HG02588 (cell line): ENCODE data around the gene RAPGEF4.

Experiments used
- ATAC-seq: cut with Tn5 transposase; IDR thresholded peaks from one replicate; pipeline ENCODE4 v1.9.1; 2021; ENCODE audit warnings: mild to moderate bottlenecking, moderate library complexity; ENCODE audit not compliant: unreplicated experiment

RAPGEF4 gene

DNA sequence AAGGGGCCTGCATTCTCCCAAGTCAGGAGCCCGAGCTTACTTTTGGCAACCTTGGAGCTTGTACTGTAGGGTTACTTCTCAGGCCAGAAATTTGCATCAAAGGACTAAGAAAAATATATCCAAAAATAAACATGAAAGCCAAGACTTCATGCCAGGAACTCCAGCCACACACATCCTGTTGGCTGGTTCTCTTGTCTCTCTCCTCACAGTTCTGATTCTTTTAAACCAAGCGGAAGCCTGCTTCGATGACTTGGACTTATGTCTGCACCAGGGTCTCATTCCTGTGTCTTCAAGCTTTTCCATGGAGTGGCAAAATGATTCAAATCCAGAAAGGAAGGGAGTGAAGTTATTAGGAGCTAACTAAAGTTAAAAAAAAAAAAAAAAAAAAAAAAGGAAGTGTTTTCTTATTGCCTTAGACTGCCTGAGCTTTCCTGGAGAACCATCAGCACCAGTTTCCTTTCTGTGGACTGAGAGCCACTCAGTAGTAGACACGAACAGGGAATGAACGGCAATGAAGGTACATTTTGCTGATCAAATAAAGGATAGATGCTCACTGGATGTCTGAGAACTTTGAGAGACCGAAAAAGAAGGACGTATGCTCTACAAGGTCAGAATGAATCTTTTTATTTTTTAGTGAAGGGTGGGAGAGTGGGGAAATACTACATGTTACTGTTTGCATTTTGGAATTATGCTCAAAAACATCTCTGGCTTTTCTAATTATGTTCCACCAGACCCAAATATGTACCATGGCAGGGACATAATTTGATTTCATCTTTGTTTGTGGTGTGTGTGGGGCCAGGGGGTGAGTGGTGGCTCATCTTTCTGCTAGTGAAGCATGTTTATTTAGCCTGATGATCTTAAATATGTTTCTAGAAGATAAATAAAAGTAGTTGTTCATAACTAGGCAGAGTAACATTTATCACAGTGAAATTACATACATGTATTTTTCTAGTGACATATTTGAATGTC, 86.0 kb downstream of the RAPGEF4 start:
- no peak for ATAC-seq

DNA sequence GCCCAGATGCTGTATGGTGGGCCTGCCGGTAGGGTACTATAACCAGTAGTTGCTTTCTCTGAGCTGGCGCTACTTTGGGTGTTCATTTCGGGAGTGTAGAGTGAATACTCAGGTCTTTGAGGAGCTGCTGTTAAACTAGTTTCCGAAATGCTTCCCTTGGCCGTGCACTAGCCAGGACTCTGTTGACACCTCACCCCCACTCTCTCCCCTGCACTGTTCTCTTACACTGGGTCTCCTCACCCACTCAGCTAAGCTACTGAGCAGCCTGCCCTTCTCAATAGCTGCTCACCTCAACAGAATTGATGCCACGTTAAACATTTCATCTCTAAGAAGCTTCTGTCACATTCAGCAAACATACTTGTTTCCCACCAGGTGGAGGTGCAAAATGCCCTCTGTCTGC, 86.9 kb downstream of the RAPGEF4 start:
- no peak for ATAC-seq

DNA sequence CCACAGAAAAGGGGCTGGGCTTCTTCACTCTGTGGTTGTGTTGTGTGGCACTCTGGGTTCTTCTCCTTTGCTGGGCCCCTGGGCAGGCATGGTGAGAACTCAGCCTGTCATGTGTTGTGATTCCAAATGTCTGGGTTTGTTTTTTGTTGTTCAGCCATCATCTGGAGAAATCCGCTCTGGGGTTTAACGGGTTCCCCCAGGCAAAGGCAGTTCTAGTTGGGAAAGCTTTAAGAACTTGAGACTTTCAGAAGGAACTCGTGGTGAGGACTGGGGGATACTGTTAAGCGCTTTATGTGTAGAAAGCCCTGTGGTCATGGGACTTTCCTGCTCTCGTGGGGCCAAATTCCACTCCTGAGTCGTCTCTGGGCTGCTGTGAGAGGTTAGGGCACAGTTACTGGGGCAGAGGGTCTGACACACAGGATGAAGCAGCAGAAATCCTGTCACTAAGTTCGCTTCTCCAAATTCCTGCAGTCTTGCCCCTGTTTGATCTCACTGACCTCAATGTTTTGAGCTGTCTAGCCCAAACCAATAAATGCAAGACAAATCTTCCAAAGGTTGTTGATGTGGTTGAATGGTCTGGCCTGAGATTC, 87.7 kb downstream of the RAPGEF4 start:
- no peak for ATAC-seq

DNA sequence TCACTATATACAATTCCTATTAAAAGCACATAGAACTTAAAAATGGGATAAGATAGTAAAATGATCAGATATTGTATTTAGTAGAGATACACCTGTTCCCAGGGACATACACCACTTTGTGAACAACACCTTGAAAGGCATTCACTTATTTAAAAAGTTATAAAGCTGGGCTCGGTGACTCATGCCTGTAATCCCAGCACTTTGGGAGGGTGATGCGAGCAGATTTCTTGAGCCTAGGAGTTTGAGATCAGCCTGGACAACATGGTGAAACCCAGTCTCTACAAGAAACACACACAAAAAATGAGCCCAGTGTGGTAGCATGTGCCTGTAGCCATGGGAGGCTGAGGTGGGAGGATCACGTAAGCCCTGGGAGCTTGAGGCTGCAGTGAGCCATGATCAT, 90.9 kb downstream of the RAPGEF4 start:
- no peak for ATAC-seq

DNA sequence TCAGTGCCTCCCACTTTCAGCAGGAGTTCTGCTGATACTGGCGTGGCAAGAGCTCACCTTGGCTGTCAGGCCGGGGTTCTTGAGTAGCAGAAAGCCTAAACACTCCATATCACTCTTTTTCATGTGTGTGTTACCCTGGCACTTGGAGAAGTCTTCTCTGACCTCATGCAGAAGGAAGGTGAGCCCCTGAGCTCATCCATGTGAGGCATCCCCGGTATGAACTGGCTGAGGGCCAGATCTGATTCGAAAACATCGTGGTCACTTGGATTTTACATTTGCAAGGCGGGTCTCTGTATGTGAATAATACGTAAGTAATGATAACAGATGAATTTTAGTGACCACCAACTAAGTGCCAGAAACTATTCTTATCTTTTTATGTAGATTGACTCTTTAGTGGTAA, 93.6 kb downstream of the RAPGEF4 start:
- ATAC-seq: no peak

DNA sequence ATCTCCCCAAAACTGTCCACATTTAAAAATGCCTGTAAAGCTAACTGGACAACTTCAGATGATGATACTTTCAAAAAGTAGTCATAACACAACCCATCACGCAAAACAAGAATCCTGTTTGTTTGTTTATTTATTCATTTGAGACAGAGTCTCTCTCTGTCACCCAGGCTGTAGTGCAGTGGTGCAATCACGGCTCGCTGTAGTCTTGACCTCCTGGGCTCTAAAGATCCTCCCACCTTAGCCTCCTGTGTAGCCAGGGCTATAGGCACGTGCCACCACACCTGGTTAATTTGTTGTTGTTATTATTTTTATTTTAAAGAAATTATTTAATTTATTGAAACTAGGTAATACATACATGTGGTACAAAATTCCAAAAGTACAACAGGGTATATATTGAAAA, 94.8 kb downstream of the RAPGEF4 start:
- no peak for ATAC-seq

DNA sequence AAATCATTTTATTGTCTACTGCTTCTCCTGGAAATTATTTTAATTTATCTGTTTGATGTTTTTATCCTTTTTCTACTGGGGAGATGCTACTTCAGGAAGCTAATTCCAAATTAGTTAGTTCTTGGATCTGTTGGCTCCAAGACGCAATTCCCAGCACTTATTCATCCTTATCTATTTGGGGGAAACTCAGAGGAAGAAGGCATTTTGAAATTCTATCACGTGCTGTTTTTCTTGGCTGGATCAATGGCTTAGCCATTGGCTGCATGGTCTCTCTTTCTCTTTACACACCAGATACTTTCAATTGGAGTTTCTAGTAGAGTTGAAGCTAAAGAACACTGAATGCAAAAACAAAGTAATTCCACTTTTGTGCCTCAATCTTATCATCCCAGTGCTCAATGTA, 98.3 kb downstream of the RAPGEF4 start:
- ATAC-seq: no peak

- ATAC-seq: no peak
Observed at GRCh38 chr2:172834881-172835280, 99.2 kb downstream of the RAPGEF4 start.

DNA sequence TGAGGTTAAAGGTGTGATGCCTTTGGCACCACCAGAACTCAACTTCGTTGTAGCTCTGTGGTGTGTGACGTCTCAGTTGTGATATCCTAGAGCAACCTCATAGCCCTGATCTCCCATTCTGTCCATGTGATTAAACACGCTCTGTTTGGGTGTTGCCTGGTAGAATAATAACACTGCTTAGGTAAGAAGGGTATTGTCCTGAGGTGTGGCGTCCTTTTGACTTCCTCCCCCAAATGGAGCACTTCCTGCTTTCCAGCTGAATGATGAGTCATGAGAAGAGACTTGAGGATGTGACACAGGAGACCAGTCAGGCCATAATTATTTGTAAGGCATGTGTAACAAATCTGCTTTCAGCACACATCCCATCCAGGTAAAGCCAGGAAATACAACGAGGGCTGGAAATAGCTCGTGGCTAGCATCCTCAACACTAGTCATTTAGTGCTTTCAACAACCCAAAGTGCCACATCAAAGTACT, 100.7 kb downstream of the RAPGEF4 start:
- ATAC-seq: no peak

- ATAC-seq: no peak
Observed at GRCh38 chr2:172836827-172837226, 101.2 kb downstream of the RAPGEF4 start.

GRCh38 chr2:172839446-172839845, 103.8 kb downstream of the RAPGEF4 start:
- no peak for ATAC-seq

DNA sequence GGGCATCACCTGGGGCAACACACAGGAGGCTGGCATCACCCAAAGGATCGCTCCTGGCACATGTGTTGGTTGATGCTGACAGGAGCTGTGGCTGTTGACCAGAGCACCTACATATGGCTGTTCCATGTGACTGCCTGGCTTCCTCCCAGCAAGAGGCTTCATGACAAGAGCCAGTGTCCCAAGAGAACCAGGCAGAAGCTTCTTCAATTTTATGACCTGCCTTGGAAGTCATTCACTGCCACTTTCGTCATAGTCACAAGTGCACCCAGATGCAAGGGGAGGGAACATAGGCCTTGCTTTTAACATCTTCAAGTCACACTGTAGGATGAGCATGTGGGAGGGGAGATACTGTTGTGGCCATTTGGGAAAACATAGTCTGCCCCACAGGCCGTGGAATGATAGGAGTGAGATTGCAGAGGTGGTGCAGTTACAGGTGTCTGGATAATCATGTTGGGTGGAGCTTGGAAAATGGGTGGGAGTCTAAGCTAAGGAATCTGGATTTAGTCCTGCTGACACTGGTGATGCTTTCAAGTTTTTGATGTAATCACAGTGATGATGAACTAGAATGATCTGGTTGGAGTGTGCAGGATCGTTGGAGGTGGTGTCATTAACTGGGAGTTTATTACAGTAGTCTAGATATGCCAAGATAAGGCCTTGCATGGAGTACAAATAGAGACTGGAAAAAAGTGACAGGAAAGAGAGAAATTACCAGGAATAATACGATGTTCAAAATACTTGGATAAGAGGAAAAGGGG, 107.0 kb downstream of the RAPGEF4 start:
- ATAC-seq: no peak

DNA sequence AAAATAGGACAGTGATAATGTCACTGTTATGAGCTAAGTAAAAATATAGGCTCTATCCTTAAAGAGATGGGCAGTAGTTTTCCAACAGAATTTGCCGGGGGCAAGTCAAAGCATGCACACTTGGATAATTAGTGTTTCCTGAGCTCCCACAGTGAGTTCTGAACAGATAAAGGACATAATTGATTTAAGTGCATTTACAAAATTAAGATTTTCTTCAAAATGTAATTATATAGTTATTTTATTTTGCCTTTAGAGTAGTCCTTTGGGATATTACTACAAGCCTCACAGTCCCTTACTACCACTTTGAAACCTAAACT, 107.6 kb downstream of the RAPGEF4 start:
- ATAC-seq: no peak

DNA sequence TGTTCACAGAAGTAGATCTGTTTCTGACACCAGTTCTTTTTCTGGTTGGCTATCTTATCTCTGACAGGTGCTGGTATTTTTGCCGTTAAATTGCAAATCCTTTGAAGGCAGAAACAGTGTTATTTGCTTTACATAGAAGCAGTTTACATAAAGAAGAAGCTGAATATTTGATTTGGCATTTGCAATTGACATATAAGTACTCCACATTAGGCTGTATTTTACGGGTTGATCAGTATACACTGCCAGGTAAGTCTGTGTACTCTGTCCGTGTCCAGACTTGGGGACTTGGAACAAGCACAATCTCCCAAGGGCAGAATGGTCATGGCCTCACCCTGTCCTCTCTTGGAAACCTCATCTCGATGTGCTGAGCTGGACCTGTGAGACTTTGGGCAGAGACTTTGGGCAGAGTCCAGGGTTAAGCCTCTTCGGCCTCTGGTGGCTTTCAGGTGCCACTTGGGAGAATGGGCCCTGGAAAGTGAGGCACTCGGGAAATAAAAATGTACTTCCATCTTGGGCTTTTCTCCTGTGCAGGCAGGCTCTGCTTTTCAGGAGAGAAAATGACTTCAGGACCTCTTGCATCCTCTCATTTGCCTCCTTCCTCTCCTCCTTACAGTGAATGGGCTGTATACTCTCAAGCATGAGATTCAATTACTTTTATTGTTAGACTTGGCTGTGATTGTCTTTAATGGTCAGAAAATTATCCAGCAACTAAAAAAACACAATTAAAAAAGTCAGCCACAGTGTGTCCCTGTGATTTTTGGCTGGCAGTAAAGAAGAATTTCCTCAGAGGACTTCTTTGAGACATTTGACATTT, 108.5 kb downstream of the RAPGEF4 start:
- ATAC-seq: no peak

DNA sequence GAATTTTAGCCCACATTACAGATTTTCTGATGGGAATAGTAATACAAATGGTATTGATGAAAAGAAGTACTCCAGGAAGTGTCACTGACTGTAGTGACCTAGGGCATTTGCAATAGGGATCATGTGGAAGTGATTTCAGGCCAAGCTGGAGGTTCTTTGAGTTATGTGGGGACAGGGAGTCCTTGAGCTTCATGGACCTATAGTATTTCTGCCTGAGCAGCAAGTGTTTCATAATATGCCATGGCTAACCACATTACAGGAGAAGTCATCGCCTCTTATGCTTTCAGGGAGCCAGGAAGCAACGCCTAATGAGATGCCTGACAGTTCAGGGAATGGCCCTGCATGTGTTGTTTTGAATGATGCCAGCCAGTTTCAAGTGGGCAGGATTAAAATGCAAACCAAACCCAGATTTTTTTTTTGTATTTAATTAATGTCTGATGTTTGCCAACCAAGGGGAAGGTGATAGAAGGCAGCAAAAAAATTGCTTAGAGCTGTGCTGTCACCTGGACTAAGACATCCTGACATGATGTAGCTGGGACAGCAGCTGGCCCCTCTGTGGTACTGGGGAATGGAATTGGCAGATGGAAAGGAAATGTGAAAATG, 109.5 kb downstream of the RAPGEF4 start:
- ATAC-seq: no peak

GRCh38 chr2:172846551-172846950, 110.9 kb downstream of the RAPGEF4 start:
- no peak for ATAC-seq

GRCh38 chr2:172847188-172847587, 111.5 kb downstream of the RAPGEF4 start:
- ATAC-seq: no peak

- no peak for ATAC-seq
Observed at GRCh38 chr2:172848519-172848918, 112.9 kb downstream of the RAPGEF4 start.

DNA sequence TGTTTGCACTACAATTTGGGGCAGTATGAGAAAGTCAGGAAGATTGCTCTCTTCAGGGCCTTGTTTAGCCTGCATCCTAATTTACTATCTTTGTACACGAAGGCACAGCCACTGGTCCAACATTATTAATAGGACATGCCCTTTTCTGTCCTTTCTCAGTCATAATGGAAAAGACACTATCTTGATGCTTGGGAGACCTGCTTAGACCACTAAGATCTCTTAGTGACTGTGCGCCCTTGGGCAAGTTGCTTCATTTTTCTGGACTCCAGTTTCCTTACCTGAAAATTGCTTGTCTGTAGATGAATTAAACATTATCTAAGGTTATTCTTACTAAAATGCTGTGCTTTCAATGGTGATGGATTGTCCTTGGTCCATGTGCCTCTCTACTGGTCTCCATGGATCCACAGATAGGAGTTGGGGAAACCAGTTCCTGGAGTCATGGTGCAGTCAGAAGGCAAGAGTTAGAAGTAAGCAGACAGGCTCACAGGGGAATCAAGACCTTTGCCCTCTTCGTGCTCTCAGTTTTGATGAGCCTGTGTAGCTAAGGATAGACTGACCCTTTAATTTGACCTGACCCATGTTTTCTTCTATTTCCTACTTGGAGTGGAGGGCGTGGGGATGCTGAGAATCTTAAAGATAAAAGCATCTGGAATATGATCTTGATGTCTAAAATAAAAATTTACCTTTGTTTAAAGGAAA, 114.0 kb downstream of the RAPGEF4 start:
- no peak for ATAC-seq

GRCh38 chr2:172855588-172855987, 119.9 kb downstream of the RAPGEF4 start:
- ATAC-seq: no peak
